Cortex of kidney (tissue), 1 donor: ENCODE data around the gene ZNF433.
"Not testable (repeated sequence)": the region's sequence is repeated elsewhere in the genome, so short reads cannot be mapped to it uniquely, and the experiment has no call there.

Source experiments
- DNase-seq: peaks from one replicate; lab custom pipeline; 2025; lab: John Stamatoyannopoulos, UW

Gene ZNF433

GRCh38 chr19:12035220-12036172 lies at the start of gene ZNF433:
ZNF433 (minus strand) TSS chr19:12035679; CDS start chr19:12035539, 140 bp downstream.
- peak; percentile 26 for DNase-seq

GRCh38 chr19:12083336-12083735 lies 47.9 kb upstream of the ZNF433 start:
- DNase-seq = not testable (repeated sequence)

- DNase-seq = no peak
These were observed 41.9 kb upstream of the ZNF433 start for GRCh38 chr19:12077375-12077774.

GRCh38 chr19:12076331-12076730 lies 40.9 kb upstream of the ZNF433 start:
- DNase-seq = not testable (repeated sequence)

GRCh38 chr19:12075538-12076139 lies 40.2 kb upstream of the ZNF433 start:
- no peak for DNase-seq

- peak; percentile 42 for DNase-seq
These were observed 29.4 kb upstream of the ZNF433 start, which contains the start of gene ZNF844 for GRCh38 chr19:12064590-12065538. ZNF844 (plus strand) TSS chr19:12064731; CDS start chr19:12064874, 143 bp downstream.

GRCh38 chr19:12055784-12056183 lies 20.3 kb upstream of the ZNF433 start:
- DNase-seq = no peak

GRCh38 chr19:12052497-12053169 lies 17.2 kb upstream of the ZNF433 start, which contains the start of gene ZNF878:
ZNF878 (minus strand) TSS chr19:12052961; CDS start chr19:12052801, 160 bp downstream.
- DNase-seq = no peak

- no peak for DNase-seq
These were observed 16.6 kb upstream of the ZNF433 start for GRCh38 chr19:12052091-12052496.

GRCh38 chr19:12047868-12048267 lies 12.4 kb upstream of the ZNF433 start:
- no peak for DNase-seq

GRCh38 chr19:12043752-12044422 lies 8.4 kb upstream of the ZNF433 start:
- DNase-seq = no peak

- no peak for DNase-seq
These were observed 7.4 kb upstream of the ZNF433 start for GRCh38 chr19:12042893-12043292.

- DNase-seq = no peak
These were observed 859 bp downstream of the ZNF433 start for GRCh38 chr19:12034620-12035019.

- no peak for DNase-seq
These were observed 1.3 kb downstream of the ZNF433 start for GRCh38 chr19:12034198-12034597.

GRCh38 chr19:12015753-12016116 lies 19.7 kb downstream of the ZNF433 start:
- no peak for DNase-seq

- no peak for DNase-seq
These were observed 20.3 kb downstream of the ZNF433 start for GRCh38 chr19:12015015-12015752.

- no peak for DNase-seq
These were observed 35.1 kb downstream of the ZNF433 start for GRCh38 chr19:12000152-12000981.

- DNase-seq = no peak
These were observed 40.3 kb downstream of the ZNF433 start for GRCh38 chr19:11995174-11995573.

- DNase-seq = not testable (repeated sequence)
These were observed 43.6 kb downstream of the ZNF433 start for GRCh38 chr19:11991921-11992320.
